ENCODE measurements around the gene RIOK1.

DNA sequence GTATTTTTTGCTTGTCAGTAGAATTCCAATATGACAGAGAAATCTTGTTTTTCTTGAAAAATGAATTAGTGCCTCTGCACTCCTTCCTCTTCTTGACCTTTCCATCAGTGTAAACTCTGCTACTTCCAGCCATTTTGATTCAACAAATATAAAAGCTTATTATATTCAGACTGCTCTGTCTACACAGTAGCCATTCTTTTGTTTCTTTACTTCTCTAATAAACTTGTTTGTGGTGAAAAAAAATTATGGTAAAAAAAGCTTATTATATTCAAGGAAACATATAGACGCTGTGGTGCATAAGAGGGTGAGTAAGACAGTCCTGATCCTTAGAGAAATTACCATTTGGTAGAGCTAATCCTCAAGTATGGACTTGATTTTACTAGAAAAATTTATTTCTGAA is 11.6 kb upstream of the RIOK1 start:
- TF ChIP-seq POLR2A (IDR thresholded peaks at IDR 0.05) (no peak), POLR2AphosphoS5 (IDR thresholded peaks at IDR 0.05) (no peak), EP300 (IDR thresholded peaks at IDR 0.05; ENCODE audit: low read depth) (no peak)
- TF ChIP-seq, protein P1, sequence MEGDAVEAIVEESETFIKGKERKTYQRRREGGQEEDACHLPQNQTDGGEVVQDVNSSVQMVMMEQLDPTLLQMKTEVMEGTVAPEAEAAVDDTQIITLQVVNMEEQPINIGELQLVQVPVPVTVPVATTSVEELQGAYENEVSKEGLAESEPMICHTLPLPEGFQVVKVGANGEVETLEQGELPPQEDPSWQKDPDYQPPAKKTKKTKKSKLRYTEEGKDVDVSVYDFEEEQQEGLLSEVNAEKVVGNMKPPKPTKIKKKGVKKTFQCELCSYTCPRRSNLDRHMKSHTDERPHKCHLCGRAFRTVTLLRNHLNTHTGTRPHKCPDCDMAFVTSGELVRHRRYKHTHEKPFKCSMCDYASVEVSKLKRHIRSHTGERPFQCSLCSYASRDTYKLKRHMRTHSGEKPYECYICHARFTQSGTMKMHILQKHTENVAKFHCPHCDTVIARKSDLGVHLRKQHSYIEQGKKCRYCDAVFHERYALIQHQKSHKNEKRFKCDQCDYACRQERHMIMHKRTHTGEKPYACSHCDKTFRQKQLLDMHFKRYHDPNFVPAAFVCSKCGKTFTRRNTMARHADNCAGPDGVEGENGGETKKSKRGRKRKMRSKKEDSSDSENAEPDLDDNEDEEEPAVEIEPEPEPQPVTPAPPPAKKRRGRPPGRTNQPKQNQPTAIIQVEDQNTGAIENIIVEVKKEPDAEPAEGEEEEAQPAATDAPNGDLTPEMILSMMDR (IDR thresholded peaks at IDR 0.05): no peak
